H1 (cell line): ENCODE results near the gene GRIK2. TPM values are rescaled to one million over a fixed set of nuclear protein-coding genes. Genes with fewer than 3 reads are reported as not detected.

Experiments
- CTCF ChIA-PET: fragments of 300-600 bp; sonication (Branson Sonifier 250); formaldehyde crosslinking; loops from one replicate; lab custom pipeline; 2021; ENCODE audit not compliant: partially characterized antibody; lab: Charles Lee
- POLR2A ChIA-PET: fragments of 300-600 bp; sonication (Branson Sonifier 250); formaldehyde crosslinking; loops from one replicate; lab custom pipeline; 2021; ENCODE audit warnings: inconsistent platforms; ENCODE audit not compliant: partially characterized antibody; lab: Charles Lee
- DNase-seq, 2 experiments: peaks; one replicate each; pipeline versions ENCODE4 v3.0.0 to v3.0.0-alpha.2; 2010 to 2022; ENCODE audit warnings: low spot score in 2 of 2, low read depth in 1 of 2, mixed read lengths in 1 of 2
- FAIRE-seq: peaks from 2 replicates; lab custom pipeline; 2011; peaks lifted over from hg19 to GRCh38; lab: Jason Lieb, UNC
- H2AFZ ChIP-seq: 2 replicates; pipeline ENCODE4 v1.8.1; 2012; ENCODE audit warnings: low read length, inconsistent platforms
- H2AK5ac ChIP-seq: 2 replicates; pipeline ENCODE4 v1.6.1; 2013; ENCODE audit warnings: low read depth, low read length
- H2BK120ac ChIP-seq: replicated peaks from 2 replicates; pipeline ENCODE3; 2013; ENCODE audit warnings: low read depth, low read length, inconsistent platforms
- H2BK12ac ChIP-seq: 2 replicates; pipeline ENCODE4 v1.6.1; 2013; ENCODE audit warnings: low read depth, low read length
- H2BK15ac ChIP-seq: 2 replicates; pipeline ENCODE4 v1.6.1; 2013; ENCODE audit warnings: low read length
- H2BK20ac ChIP-seq: 2 replicates; pipeline ENCODE4 v1.6.1; 2013; ENCODE audit warnings: low read length
- H2BK5ac ChIP-seq: 2 replicates; pipeline ENCODE4 v1.6.1; 2013; ENCODE audit warnings: low read depth, low read length
- H3K14ac ChIP-seq: 2 replicates; pipeline ENCODE4 v1.6.1; 2013; ENCODE audit warnings: inconsistent platforms; ENCODE audit not compliant: insufficient read length
- H3K18ac ChIP-seq: 2 replicates; pipeline ENCODE4 v1.6.1; 2013; ENCODE audit warnings: low read length; ENCODE audit errors: extremely low read depth
- H3K23ac ChIP-seq: 2 replicates; pipeline ENCODE4 v1.6.1; 2013; ENCODE audit warnings: inconsistent platforms; ENCODE audit not compliant: insufficient read length
- H3K23me2 ChIP-seq: 2 replicates; pipeline ENCODE4 v1.6.1; 2013; ENCODE audit warnings: low read depth, low read length
- H3K27ac ChIP-seq: 2 replicates; pipeline ENCODE4 v1.6.1; 2011; ENCODE audit warnings: low read depth, low read length, inconsistent platforms
- H3K27me3 ChIP-seq, 4 experiments: replicated peaks in 1 of 4; 1 replicate in 1 of 4; 2 replicates in 3 of 4; pipeline versions ENCODE4 v1.6.1 to v1.8.1; 2011 to 2013; ENCODE audit warnings: low read length in 3 of 4, mild to moderate bottlenecking in 3 of 4, inconsistent platforms in 2 of 4, mixed read lengths in 2 of 4, moderate library complexity in 1 of 4; ENCODE audit not compliant: control insufficient read depth in 3 of 4, insufficient read depth in 3 of 4; ENCODE audit errors: extremely low read depth in 1 of 4
- H3K36me3 ChIP-seq, 4 experiments: 2 replicates each; pipeline versions ENCODE4 v1.6.1 to v1.8.1; 2011 to 2013; ENCODE audit warnings: mild to moderate bottlenecking in 4 of 4, low read length in 3 of 4, moderate library complexity in 2 of 4, control low read depth in 1 of 4, inconsistent platforms in 1 of 4; ENCODE audit not compliant: insufficient read depth in 4 of 4, control insufficient read depth in 2 of 4
- H3K4ac ChIP-seq: replicated peaks from 2 replicates; pipeline ENCODE3; 2013; ENCODE audit warnings: low read length, low read depth, mixed read lengths, inconsistent platforms; ENCODE audit not compliant: insufficient read length
- H3K4me1 ChIP-seq, 4 experiments: replicated peaks in 1 of 4; 1 replicate in 1 of 4; 2 replicates in 3 of 4; pipeline versions ENCODE4 v1.6.1 to v1.8.1; 2011 to 2013; ENCODE audit warnings: low read length in 3 of 4, inconsistent platforms in 2 of 4, mixed read lengths in 1 of 4; ENCODE audit not compliant: insufficient read depth in 4 of 4, control insufficient read depth in 3 of 4
- H3K4me2 ChIP-seq, 2 experiments: 2 replicates each; pipeline versions ENCODE4 v1.6.1 to v1.8.1; 2011 to 2013; ENCODE audit warnings: low read depth in 2 of 2, low read length in 2 of 2, control low read depth in 1 of 2, inconsistent platforms in 1 of 2, mild to moderate bottlenecking in 1 of 2; ENCODE audit not compliant: insufficient read depth in 1 of 2
- H3K4me3 ChIP-seq, 4 experiments: fragments of 200-600, 300-600 bp in 1 of 4; sonication (generic), shearing (Covaris generic), sonication (Bioruptor Twin) in 1 of 4; 2 replicates each; pipeline versions ENCODE4 v1.5.1 to v1.8.1; 2011 to 2016; ENCODE audit warnings: low read length in 4 of 4, low read depth in 3 of 4, control low read depth in 2 of 4, inconsistent platforms in 2 of 4, mild to moderate bottlenecking in 2 of 4, mixed read lengths in 1 of 4, moderate library complexity in 1 of 4; ENCODE audit not compliant: insufficient read depth in 2 of 4; ENCODE audit errors: extremely low read depth in 1 of 4
- H3K56ac ChIP-seq: replicated peaks from 2 replicates; pipeline ENCODE3; 2013; ENCODE audit warnings: low read depth, mild to moderate bottlenecking, mixed read lengths, low read length, inconsistent platforms; ENCODE audit not compliant: insufficient read length
- H3K79me1 ChIP-seq: 2 replicates; pipeline ENCODE4 v1.6.1; 2013; ENCODE audit warnings: low read depth, low read length, control low read depth
- H3K79me2 ChIP-seq, 2 experiments: 2 replicates each; pipeline versions ENCODE4 v1.6.1 to v1.8.1; 2012 to 2013; ENCODE audit warnings: low read length in 2 of 2, mild to moderate bottlenecking in 2 of 2, inconsistent platforms in 1 of 2; ENCODE audit not compliant: insufficient read depth in 2 of 2, control insufficient read depth in 1 of 2
- H3K9ac ChIP-seq, 4 experiments: replicated peaks in 1 of 4; 1 replicate in 1 of 4; 2 replicates in 3 of 4; pipeline versions ENCODE4 v1.6.1 to v1.8.1; 2011 to 2013; ENCODE audit warnings: low read depth in 3 of 4, low read length in 3 of 4, control low read depth in 2 of 4, mild to moderate bottlenecking in 2 of 4, moderate library complexity in 2 of 4, inconsistent platforms in 1 of 4; ENCODE audit errors: extremely low read depth in 1 of 4
- H3K9me3 ChIP-seq, 2 experiments: 2 replicates each; pipeline versions ENCODE4 v1.6.1 to v1.8.1; 2012 to 2013; ENCODE audit warnings: mild to moderate bottlenecking in 2 of 2, moderate library complexity in 2 of 2, control low read depth in 1 of 2, inconsistent platforms in 1 of 2, low read depth in 1 of 2, low read length in 1 of 2, mixed read lengths in 1 of 2; ENCODE audit not compliant: insufficient read depth in 2 of 2
- H4K20me1 ChIP-seq, 2 experiments: replicated peaks in 1 of 2; 2 replicates each; pipeline versions ENCODE3 to v1.8.1; 2011 to 2013; ENCODE audit warnings: inconsistent platforms in 2 of 2, low read length in 2 of 2, mild to moderate bottlenecking in 1 of 2; ENCODE audit not compliant: insufficient read depth in 2 of 2, control insufficient read depth in 1 of 2
- H4K5ac ChIP-seq: 2 replicates; pipeline ENCODE4 v1.6.1; 2013; ENCODE audit warnings: low read length, low read depth, mixed read lengths, inconsistent platforms; ENCODE audit not compliant: insufficient read length
- H4K8ac ChIP-seq: 2 replicates; pipeline ENCODE4 v1.8.0; 2013; ENCODE audit warnings: mild to moderate bottlenecking, moderate library complexity, low read length, inconsistent platforms; ENCODE audit not compliant: insufficient read depth; ENCODE audit errors: extremely low read depth
- H4K91ac ChIP-seq: replicated peaks from 2 replicates; pipeline ENCODE3; 2013; ENCODE audit warnings: low read length, mixed read lengths, inconsistent platforms; ENCODE audit not compliant: insufficient read length
- ATF3 ChIP-seq: IDR thresholded peaks from 2 replicates; pipeline ENCODE4 v1.6.1; 2011; ENCODE audit warnings: low read depth, mild to moderate bottlenecking, low read length; ENCODE audit not compliant: insufficient read depth
- CTCF ChIP-seq, 3 experiments: IDR thresholded peaks; 1 replicate in 2 of 3; 2 replicates in 1 of 3; pipeline versions ENCODE4 v1.5.1 to v1.6.1; 2011; ENCODE audit warnings: low read length in 3 of 3, mild to moderate bottlenecking in 3 of 3, inconsistent platforms in 2 of 3, low read depth in 1 of 3, moderate library complexity in 1 of 3; ENCODE audit not compliant: insufficient read depth in 1 of 3; ENCODE audit errors: control extremely low read depth in 1 of 3
- JUN ChIP-seq: IDR thresholded peaks from 2 replicates; pipeline ENCODE4 v1.6.1; 2011; ENCODE audit warnings: low read depth, mild to moderate bottlenecking, improper control_type of control experiment, low read length
- MAFK ChIP-seq: IDR thresholded peaks from 2 replicates; pipeline ENCODE4 v1.6.1; 2012; ENCODE audit warnings: low read depth, mild to moderate bottlenecking, improper control_type of control experiment, low read length
- SAP30 ChIP-seq: fragments of 300-600 bp; sonication (generic); IDR thresholded peaks from 2 replicates; pipeline ENCODE4 v1.7.1; 2012; ENCODE audit warnings: low read length, moderate library complexity, mild to moderate bottlenecking, inconsistent platforms; ENCODE audit not compliant: insufficient read depth, insufficient replicate concordance
- TAF1 ChIP-seq: IDR thresholded peaks from 2 replicates; pipeline ENCODE4 v1.6.1; 2011; ENCODE audit warnings: mild to moderate bottlenecking, low read depth, low read length
- WGBS, 2 experiments: shearing (Covaris generic) in 1 of 2; methylation state at CpG; one replicate each; pipeline versions ENCODE4 v1.1.6 to v1.1.7; 2013 to 2015; ENCODE audit warnings: low lambda C conversion rate in 2 of 2, mixed read lengths in 2 of 2, inconsistent platforms in 1 of 2, low coverage in 1 of 2, missing lambda C conversion rate in 1 of 2; ENCODE audit not compliant: insufficient replicate concordance in 2 of 2, insufficient coverage in 1 of 2, insufficient read length in 1 of 2; ENCODE audit errors: extremely low coverage in 1 of 2, missing lambda C conversion rate in 1 of 2; 5-methylcytosine and 5-hydroxymethylcytosine counted together
- polyA plus RNA-seq, 7 experiments: library from polyadenylated mRNA; depleted of rRNA in 3 of 7; stranded (reverse) in 5 of 7; unstranded in 2 of 7; fragments of >200 nt in 5 of 7; fragments of 200-250 nt in 2 of 7; gene quantifications; 1 replicate in 5 of 7; 2 replicates in 1 of 7; 4 replicates in 1 of 7; pipeline versions ENCODE4 v1.2.1 to v1.2.3, GENCODE V29; 2011 to 2013; ENCODE audit warnings: missing spikeins in 2 of 7, mixed read lengths in 2 of 7
- total RNA-seq: library from RNA; stranded (reverse); fragmentation: NEBNext Ultra II Directional; extraction: Animal tissue kit (Norgen Biotek cat#: 25700); gene quantifications from 2 replicates; pipeline ENCODE4 v1.2.1, GENCODE V29; 2021

GRIK2 gene
- total and polyA plus RNA-seq, 2 of the 8 experiments (the other 6 are each of a cell fraction or from before 2014, with no cell fraction given), result 1.8 to 2.2 TPM

- Histone ChIP-seq H3K9me3 (no peaks in the 10 kb centered on the region), H4K8ac (no peak overlapping the region), H3K27ac (no peak overlapping the region), H3K27me3 (no peaks in the 10 kb centered on the region), H2BK120ac (no peak overlapping the region), H3K79me1 (no peaks in the 10 kb centered on the region), H3K4me2 (no peak overlapping the region), H3K56ac (no peak overlapping the region), H2BK5ac (no peak overlapping the region), H4K91ac (no peak overlapping the region), H3K18ac (no peak overlapping the region), H2AFZ (no peak overlapping the region), H4K5ac (no peak overlapping the region), H2BK12ac (no peak overlapping the region), H3K23ac (no peak overlapping the region), H3K79me2 (no peaks in the 10 kb centered on the region), H3K14ac (no peak overlapping the region), H3K9ac (no peak overlapping the region), H3K23me2 (no peaks in the 10 kb centered on the region), H3K4ac (no peak overlapping the region), H3K36me3 (no peaks in the 10 kb centered on the region), H4K20me1 (no peaks in the 10 kb centered on the region), H2BK20ac (no peak overlapping the region), H3K4me1 (no peaks in the 10 kb centered on the region), H2BK15ac (no peak overlapping the region), H3K4me3 (no peak overlapping the region), H2AK5ac (no peak overlapping the region)
- WGBS, 2 experiments, result 87% methylated on average over 4 of the region's 4 CpGs; no CpG with 5 or more reads in 1 of the 2 experiments
- TF ChIP-seq TAF1 (no peak), SAP30 (no peak), CTCF (IDR thresholded peaks at IDR 0.05; ENCODE audit: control extremely low read depth in 1 of 3, insufficient read depth in 1 of 3, low read depth in 1 of 3, low read length in 3 of 3) (no peak), ATF3 (no peak), JUN (no peak), MAFK (no peak)
- no peak for DNase-seq
- ChIA-PET CTCF (interaction anchor here (1.3 kb wide), 1 partner anchor 8 kb away, joined by 3 read pairs; no protein-coding TSS in a partner anchor), POLR2A (no interaction called here)
- no peak for FAIRE-seq
Observed at GRCh38 chr6:101352316-101352715, 41.2 kb upstream of the GRIK2 start.
